NCI-H1694 (cell line): ENCODE results near the gene ARHGAP12.
"Not testable (repeated sequence)": the region's sequence is repeated elsewhere in the genome, so short reads cannot be mapped to it uniquely, and the experiment has no call there.

Experiments
- DNase-seq: peaks from one replicate; lab custom pipeline; 2025; lab: John Stamatoyannopoulos, UW

The ARHGAP12 gene

GRCh38 chr10:31923389-31923788 lies 5.2 kb downstream of the ARHGAP12 start:
- no peak for DNase-seq

GRCh38 chr10:31921031-31921430 lies 7.6 kb downstream of the ARHGAP12 start:
- no peak for DNase-seq

GRCh38 chr10:31920538-31920937 lies 8.1 kb downstream of the ARHGAP12 start:
- DNase-seq: no peak

GRCh38 chr10:31918671-31919409 lies 9.8 kb downstream of the ARHGAP12 start:
- no peak for DNase-seq

GRCh38 chr10:31914370-31914769 lies 14.3 kb downstream of the ARHGAP12 start:
- DNase-seq: no peak

- no peak for DNase-seq
These were observed 15.5 kb downstream of the ARHGAP12 start for GRCh38 chr10:31912898-31913850.

GRCh38 chr10:31912289-31912688 lies 16.3 kb downstream of the ARHGAP12 start:
- DNase-seq: no peak

GRCh38 chr10:31910016-31910415 lies 18.6 kb downstream of the ARHGAP12 start:
- no peak for DNase-seq

- DNase-seq: no peak
These were observed 20.5 kb downstream of the ARHGAP12 start for GRCh38 chr10:31908157-31908556.

- DNase-seq: no peak
These were observed 22.6 kb downstream of the ARHGAP12 start for GRCh38 chr10:31906039-31906438.

- DNase-seq: no peak
These were observed 23.0 kb downstream of the ARHGAP12 start for GRCh38 chr10:31905586-31905985.

GRCh38 chr10:31902625-31903024 lies 26.0 kb downstream of the ARHGAP12 start:
- no peak for DNase-seq

- no peak for DNase-seq
These were observed 31.1 kb downstream of the ARHGAP12 start for GRCh38 chr10:31897506-31897905.

GRCh38 chr10:31896968-31897384 lies 31.7 kb downstream of the ARHGAP12 start:
- no peak for DNase-seq

GRCh38 chr10:31895722-31896121 lies 32.9 kb downstream of the ARHGAP12 start:
- DNase-seq: not testable (repeated sequence)

GRCh38 chr10:31888442-31888841 lies 40.2 kb downstream of the ARHGAP12 start:
- DNase-seq: no peak

- no peak for DNase-seq
These were observed 40.8 kb downstream of the ARHGAP12 start for GRCh38 chr10:31887850-31888249.

- no peak for DNase-seq
These were observed 41.7 kb downstream of the ARHGAP12 start for GRCh38 chr10:31886885-31887284.

- DNase-seq: no peak
These were observed 42.7 kb downstream of the ARHGAP12 start for GRCh38 chr10:31885971-31886370.

- DNase-seq: no peak
These were observed 44.2 kb downstream of the ARHGAP12 start for GRCh38 chr10:31884386-31884785.

GRCh38 chr10:31883397-31883796 lies 45.2 kb downstream of the ARHGAP12 start:
- DNase-seq: no peak

GRCh38 chr10:31878486-31878885 lies 50.1 kb downstream of the ARHGAP12 start:
- DNase-seq: no peak
